ENCODE data around the gene RNF41.

GRCh38 chr12:56160894-56161689 lies 60.6 kb downstream of the RNF41 start:
- TF ChIP-seq CTCF (IDR thresholded peaks at IDR 0.05; ENCODE audit: insufficient read depth, low read length) (no peak), POLR2AphosphoS5 (IDR thresholded peaks at IDR 0.05; ENCODE audit: low read depth) (no peak; the same call in 1 of the 2 replicates), GABPA (IDR thresholded peaks at IDR 0.05; ENCODE audit: low read depth) (no peak), SPI1 (IDR thresholded peaks at IDR 0.05; ENCODE audit: borderline replicate concordance, low read depth) (no peak)
- TF ChIP-seq, protein P1, sequence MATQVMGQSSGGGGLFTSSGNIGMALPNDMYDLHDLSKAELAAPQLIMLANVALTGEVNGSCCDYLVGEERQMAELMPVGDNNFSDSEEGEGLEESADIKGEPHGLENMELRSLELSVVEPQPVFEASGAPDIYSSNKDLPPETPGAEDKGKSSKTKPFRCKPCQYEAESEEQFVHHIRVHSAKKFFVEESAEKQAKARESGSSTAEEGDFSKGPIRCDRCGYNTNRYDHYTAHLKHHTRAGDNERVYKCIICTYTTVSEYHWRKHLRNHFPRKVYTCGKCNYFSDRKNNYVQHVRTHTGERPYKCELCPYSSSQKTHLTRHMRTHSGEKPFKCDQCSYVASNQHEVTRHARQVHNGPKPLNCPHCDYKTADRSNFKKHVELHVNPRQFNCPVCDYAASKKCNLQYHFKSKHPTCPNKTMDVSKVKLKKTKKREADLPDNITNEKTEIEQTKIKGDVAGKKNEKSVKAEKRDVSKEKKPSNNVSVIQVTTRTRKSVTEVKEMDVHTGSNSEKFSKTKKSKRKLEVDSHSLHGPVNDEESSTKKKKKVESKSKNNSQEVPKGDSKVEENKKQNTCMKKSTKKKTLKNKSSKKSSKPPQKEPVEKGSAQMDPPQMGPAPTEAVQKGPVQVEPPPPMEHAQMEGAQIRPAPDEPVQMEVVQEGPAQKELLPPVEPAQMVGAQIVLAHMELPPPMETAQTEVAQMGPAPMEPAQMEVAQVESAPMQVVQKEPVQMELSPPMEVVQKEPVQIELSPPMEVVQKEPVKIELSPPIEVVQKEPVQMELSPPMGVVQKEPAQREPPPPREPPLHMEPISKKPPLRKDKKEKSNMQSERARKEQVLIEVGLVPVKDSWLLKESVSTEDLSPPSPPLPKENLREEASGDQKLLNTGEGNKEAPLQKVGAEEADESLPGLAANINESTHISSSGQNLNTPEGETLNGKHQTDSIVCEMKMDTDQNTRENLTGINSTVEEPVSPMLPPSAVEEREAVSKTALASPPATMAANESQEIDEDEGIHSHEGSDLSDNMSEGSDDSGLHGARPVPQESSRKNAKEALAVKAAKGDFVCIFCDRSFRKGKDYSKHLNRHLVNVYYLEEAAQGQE (IDR thresholded peaks at IDR 0.05; ENCODE audit: insufficient replicate concordance, low read depth) = no peak
